ENCODE results near the gene SH2D7.

GRCh38 chr15:78100886-78101285 lies 8.5 kb downstream of the SH2D7 start:
- TF ChIP-seq ZNF274 (IDR thresholded peaks at IDR 0.05; ENCODE audit: low read depth, low read length), result no peak
- TF ChIP-seq YY1 (IDR thresholded peaks at IDR 0.05; ENCODE audit: insufficient read depth, insufficient read length), result no peak

All from NT2/D1 (cell line).